PC-9 (cell line): ENCODE results near the gene TRIM9. TPM values are rescaled to one million over a fixed set of nuclear protein-coding genes. Genes with fewer than 3 reads are reported as not detected.
A peak's percentile ranks its signal among the peaks of the same experiment; 100 is the strongest.

ENCODE experiments used
- BruUV-seq: library from RNA; stranded (reverse); fragments of 400-500 nt; replicated peaks from 2 replicates; lab custom pipeline; 2021; lab: Mats Ljungman, UMichigan
- CTCF ChIA-PET: fragments of 300-600 bp; sonication (Branson Sonifier 250); formaldehyde crosslinking; loops from one replicate; lab custom pipeline; 2022; ENCODE audit warnings: antibody characterized with exemption; lab: Charles Lee
- POLR2A ChIA-PET: fragments of 300-600 bp; sonication (Branson Sonifier 250); formaldehyde crosslinking; loops from one replicate; lab custom pipeline; 2022; ENCODE audit warnings: antibody characterized with exemption; ENCODE audit not compliant: unreplicated experiment; lab: Charles Lee
- DNase-seq, 2 experiments: peaks; one replicate each; pipeline versions ENCODE4 v3.0.0 to v3.0.0-alpha.2; 2015 to 2022; ENCODE audit warnings: mixed read lengths in 1 of 2
- H2AFZ ChIP-seq: fragments of 200-600 bp; sonication (generic); 2 replicates; pipeline ENCODE4 v1.8.1; 2017; ENCODE audit warnings: antibody characterized with exemption
- H3F3A ChIP-seq: fragments of 200-600 bp; sonication (generic); 2 replicates; pipeline ENCODE4 v1.8.1; 2017; ENCODE audit warnings: antibody characterized with exemption, mild to moderate bottlenecking, low read depth; ENCODE audit not compliant: insufficient read depth
- H3K27ac ChIP-seq: fragments of 200-600 bp; sonication (generic); 2 replicates; pipeline ENCODE4 v1.6.1; 2016; ENCODE audit warnings: mixed run types
- H3K27me3 ChIP-seq: fragments of 200-600 bp; sonication (generic); 2 replicates; pipeline ENCODE4 v1.6.1; 2016; ENCODE audit warnings: low read depth, mixed run types; ENCODE audit not compliant: insufficient read depth
- H3K36me3 ChIP-seq: fragments of 200-600 bp; sonication (generic); 2 replicates; pipeline ENCODE4 v1.6.1; 2016; ENCODE audit warnings: low read depth, mixed run types
- H3K4me1 ChIP-seq: fragments of 200-600 bp; sonication (generic); replicated peaks from 2 replicates; pipeline ENCODE4 v1.6.1; 2016; ENCODE audit warnings: mixed run types; ENCODE audit not compliant: insufficient read depth
- H3K4me2 ChIP-seq: fragments of 200-600 bp; sonication (generic); 2 replicates; pipeline ENCODE4 v1.6.1; 2017; ENCODE audit warnings: mixed run types
- H3K4me3 ChIP-seq: fragments of 200-600 bp; sonication (generic); 2 replicates; pipeline ENCODE4 v1.6.1; 2016; ENCODE audit warnings: mixed run types
- H3K79me2 ChIP-seq: fragments of 200-600 bp; sonication (generic); 2 replicates; pipeline ENCODE4 v1.6.1; 2017; ENCODE audit warnings: low read depth, mixed run types
- H3K9me2 ChIP-seq: fragments of 200-600 bp; sonication (generic); 2 replicates; pipeline ENCODE4 v1.8.1; 2017; ENCODE audit warnings: mild to moderate bottlenecking; ENCODE audit not compliant: insufficient read depth
- H3K9me3 ChIP-seq: fragments of 200-600 bp; sonication (generic); 2 replicates; pipeline ENCODE4 v1.8.1; 2016; ENCODE audit warnings: low read depth; ENCODE audit not compliant: insufficient read depth
- H4K20me1 ChIP-seq: fragments of 200-600 bp; sonication (generic); 2 replicates; pipeline ENCODE4 v1.8.1; 2017; ENCODE audit not compliant: insufficient read depth
- EZH2 ChIP-seq: fragments of 200-600 bp; sonication (generic); IDR thresholded peaks from 2 replicates; pipeline ENCODE4 v1.8.0; 2017; ENCODE audit warnings: antibody characterized with exemption, low read depth
- intact Hi-C: fragments of 100-400 bp; cut with micrococcal nuclease; formaldehyde crosslinking; loops from one replicate; pipeline ENCODE4 v1.10.0; 2022; ENCODE audit not compliant: unreplicated experiment
- total RNA-seq: library from RNA; stranded (reverse); gene quantifications from 2 replicates; pipeline ENCODE4 v1.2.3, GENCODE V29; 2021
- TF ChIP-seq, protein P1 (sequence below): fragments of 200-600 bp; sonication (generic); conservative IDR thresholded peaks from 2 replicates; pipeline ENCODE4 v1.6.1; 2017; ENCODE audit warnings: mixed run types, antibody characterized with exemption, mild to moderate bottlenecking, moderate library complexity

TRIM9 gene
- total RNA-seq, 1 experiment from 2014 or later, result 2.1 TPM

GRCh38 chr14:51079085-51079484 is 15.8 kb downstream of the TRIM9 start:
- H3K4me1 ChIP-seq, result peaks cover 25% of the 10 kb centered on the region
- no peaks in the 10 kb centered on the region for H4K20me1 ChIP-seq
- H3K79me2 ChIP-seq, result no peaks in the 10 kb centered on the region
- no TSS peak for BruUV-seq
- no peak for DNase-seq
- ChIA-PET CTCF (no interaction called here), POLR2A (no interaction called here)
- H3F3A ChIP-seq, result peaks cover 8% of the 10 kb centered on the region; the same call in 1 of the 2 replicates
- H3K9me2 ChIP-seq, result no peaks in the 10 kb centered on the region
- H3K9me3 ChIP-seq, result no peaks in the 10 kb centered on the region
- peak overlapping the region; percentile 25 for H3K27ac ChIP-seq
- H3K27me3 ChIP-seq, result no peaks in the 10 kb centered on the region
- intact Hi-C loops, result no loop called here
- H3K4me3 ChIP-seq, result no peak overlapping the region
- H3K4me2 ChIP-seq, result peak overlapping the region; percentile 20
- TF ChIP-seq, protein P1, sequence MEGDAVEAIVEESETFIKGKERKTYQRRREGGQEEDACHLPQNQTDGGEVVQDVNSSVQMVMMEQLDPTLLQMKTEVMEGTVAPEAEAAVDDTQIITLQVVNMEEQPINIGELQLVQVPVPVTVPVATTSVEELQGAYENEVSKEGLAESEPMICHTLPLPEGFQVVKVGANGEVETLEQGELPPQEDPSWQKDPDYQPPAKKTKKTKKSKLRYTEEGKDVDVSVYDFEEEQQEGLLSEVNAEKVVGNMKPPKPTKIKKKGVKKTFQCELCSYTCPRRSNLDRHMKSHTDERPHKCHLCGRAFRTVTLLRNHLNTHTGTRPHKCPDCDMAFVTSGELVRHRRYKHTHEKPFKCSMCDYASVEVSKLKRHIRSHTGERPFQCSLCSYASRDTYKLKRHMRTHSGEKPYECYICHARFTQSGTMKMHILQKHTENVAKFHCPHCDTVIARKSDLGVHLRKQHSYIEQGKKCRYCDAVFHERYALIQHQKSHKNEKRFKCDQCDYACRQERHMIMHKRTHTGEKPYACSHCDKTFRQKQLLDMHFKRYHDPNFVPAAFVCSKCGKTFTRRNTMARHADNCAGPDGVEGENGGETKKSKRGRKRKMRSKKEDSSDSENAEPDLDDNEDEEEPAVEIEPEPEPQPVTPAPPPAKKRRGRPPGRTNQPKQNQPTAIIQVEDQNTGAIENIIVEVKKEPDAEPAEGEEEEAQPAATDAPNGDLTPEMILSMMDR, result no peak
- H3K36me3 ChIP-seq, result no peaks in the 10 kb centered on the region
- H2AFZ ChIP-seq, result no peak overlapping the region

DNA sequence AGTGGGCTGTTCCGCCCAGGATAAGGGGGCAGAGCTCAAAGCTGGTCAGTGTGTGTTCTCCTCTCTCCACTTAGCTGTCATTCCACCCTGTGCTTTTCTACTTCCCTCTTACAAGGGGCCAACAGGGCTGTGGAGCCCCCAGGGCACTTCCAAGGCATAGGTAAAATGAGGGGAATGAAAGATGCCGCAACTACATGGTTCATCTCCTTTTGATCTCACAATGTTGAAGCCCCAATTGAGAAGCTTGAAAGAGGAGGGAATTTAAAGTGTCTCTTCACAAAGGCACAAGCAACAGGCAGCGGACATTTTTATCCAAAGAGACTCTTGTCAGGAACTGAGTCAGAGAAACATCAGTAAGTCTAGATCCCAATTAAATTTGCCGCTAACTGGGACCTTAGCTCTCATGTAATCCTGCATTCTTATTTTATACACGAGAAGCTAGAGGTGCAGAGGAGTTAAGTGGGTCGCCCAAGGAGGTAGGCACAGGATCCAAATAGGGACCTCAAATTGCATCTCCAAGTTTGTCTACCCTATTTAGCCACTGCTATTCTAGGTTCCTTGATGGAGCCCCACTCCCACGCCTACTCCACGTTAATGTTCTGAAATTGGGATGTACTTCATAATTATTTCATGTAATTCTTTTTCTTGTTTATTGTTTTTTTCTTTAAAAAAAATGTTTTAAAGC is 20.1 kb downstream of the TRIM9 start:
- Histone ChIP-seq H3K9me2 (no peaks in the 10 kb centered on the region), H3K27ac (no peak overlapping the region), H3K36me3 (no peaks in the 10 kb centered on the region), H2AFZ (no peak overlapping the region), H3K79me2 (no peaks in the 10 kb centered on the region), H3K4me1 (peaks cover 20% of the 10 kb centered on the region), H4K20me1 (no peaks in the 10 kb centered on the region), H3F3A (peaks cover 8% of the 10 kb centered on the region; the same call in 1 of the 2 replicates), H3K9me3 (no peaks in the 10 kb centered on the region), H3K27me3 (no peaks in the 10 kb centered on the region), H3K4me2 (no peak overlapping the region), H3K4me3 (no peak overlapping the region)
- TF ChIP-seq, protein P1, result no peak
- TF ChIP-seq EZH2, result no peak
- intact Hi-C loops, result no loop called here
- ChIA-PET CTCF (no interaction called here), POLR2A (no interaction called here)
- no peak for DNase-seq
- no TSS peak for BruUV-seq

GRCh38 chr14:51073731-51074130 is 21.2 kb downstream of the TRIM9 start:
- TF ChIP-seq, protein P1, result no peak
- TF ChIP-seq EZH2, result no peak
- no peak overlapping the region for H3K27ac ChIP-seq
- no peak for DNase-seq
- no peak overlapping the region for H3K4me3 ChIP-seq
- H2AFZ ChIP-seq, result no peak overlapping the region
- no peaks in the 10 kb centered on the region for H3K36me3 ChIP-seq
- H3K79me2 ChIP-seq, result no peaks in the 10 kb centered on the region
- H3K4me2 ChIP-seq, result no peak overlapping the region
- peaks cover 8% of the 10 kb centered on the region; the same call in 1 of the 2 replicates for H3F3A ChIP-seq
- no peaks in the 10 kb centered on the region for H4K20me1 ChIP-seq
- ChIA-PET POLR2A (no interaction called here), CTCF (no interaction called here)
- BruUV-seq, result no TSS peak
- intact Hi-C loops, result no loop called here
- H3K4me1 ChIP-seq, result peaks cover 9% of the 10 kb centered on the region
- no peaks in the 10 kb centered on the region for H3K9me2 ChIP-seq
- H3K9me3 ChIP-seq, result no peaks in the 10 kb centered on the region
- no peaks in the 10 kb centered on the region for H3K27me3 ChIP-seq
